Glutamatergic neuron (in vitro differentiated cells): ENCODE results near the gene ZNF79. TPM values are rescaled to one million over a fixed set of nuclear protein-coding genes. Genes with fewer than 3 reads are reported as not detected.

Experiments
- DNase-seq: peaks from one replicate; pipeline ENCODE4 v3.0.0; 2022
- H3K27ac Mint-ChIP-seq: one replicate; pipeline ENCODE4 v1.8.0; 2020; ENCODE audit warnings: mild to moderate bottlenecking, mixed read lengths, inconsistent platforms; ENCODE audit not compliant: unreplicated experiment
- H3K27me3 Mint-ChIP-seq: one replicate; pipeline ENCODE4 v1.8.0; 2020; ENCODE audit warnings: mild to moderate bottlenecking, moderate library complexity, mixed read lengths, inconsistent platforms; ENCODE audit not compliant: unreplicated experiment
- H3K36me3 Mint-ChIP-seq: one replicate; pipeline ENCODE4 v1.8.0; 2020; ENCODE audit warnings: mild to moderate bottlenecking, mixed read lengths, inconsistent platforms; ENCODE audit not compliant: unreplicated experiment
- H3K4me1 Mint-ChIP-seq: one replicate; pipeline ENCODE4 v1.8.0; 2020; ENCODE audit warnings: mild to moderate bottlenecking, low read depth, mixed read lengths, inconsistent platforms; ENCODE audit not compliant: unreplicated experiment
- H3K4me3 Mint-ChIP-seq: one replicate; pipeline ENCODE4 v1.8.0; 2020; ENCODE audit warnings: mild to moderate bottlenecking, mixed read lengths, inconsistent platforms; ENCODE audit not compliant: unreplicated experiment
- H3K9me3 Mint-ChIP-seq: one replicate; pipeline ENCODE4 v1.8.0; 2020; ENCODE audit warnings: mild to moderate bottlenecking, moderate library complexity, mixed read lengths, inconsistent platforms; ENCODE audit not compliant: unreplicated experiment
- long read RNA-seq: library from polyadenylated mRNA; unstranded; transcript quantifications from one replicate; pipeline ENCODE4 v2.0.0, GENCODE V29; 2020; ENCODE audit not compliant: unreplicated experiment
- total RNA-seq: library from RNA; stranded (reverse); fragmentation: NEBNext Ultra II Directional; extraction: Animal tissue kit (Norgen Biotek cat#: 25700); gene quantifications from one replicate; pipeline ENCODE4 v1.2.1, GENCODE V29; 2021; ENCODE audit not compliant: unreplicated experiment
- TF ChIP-seq, protein P1 (sequence below): fragments of 200-600 bp; sonication (generic); IDR thresholded peaks from one replicate; pipeline ENCODE4 v1.5.0; 2021; ENCODE audit not compliant: partially characterized antibody, unreplicated experiment

The ZNF79 gene
- total RNA-seq, result 10.0 TPM
- long read RNA-seq, partial matches to known transcripts, result 0 of 3 reads
- long read RNA-seq, other reads (novel, unspliced or antisense), result 0 of 3 reads

DNA sequence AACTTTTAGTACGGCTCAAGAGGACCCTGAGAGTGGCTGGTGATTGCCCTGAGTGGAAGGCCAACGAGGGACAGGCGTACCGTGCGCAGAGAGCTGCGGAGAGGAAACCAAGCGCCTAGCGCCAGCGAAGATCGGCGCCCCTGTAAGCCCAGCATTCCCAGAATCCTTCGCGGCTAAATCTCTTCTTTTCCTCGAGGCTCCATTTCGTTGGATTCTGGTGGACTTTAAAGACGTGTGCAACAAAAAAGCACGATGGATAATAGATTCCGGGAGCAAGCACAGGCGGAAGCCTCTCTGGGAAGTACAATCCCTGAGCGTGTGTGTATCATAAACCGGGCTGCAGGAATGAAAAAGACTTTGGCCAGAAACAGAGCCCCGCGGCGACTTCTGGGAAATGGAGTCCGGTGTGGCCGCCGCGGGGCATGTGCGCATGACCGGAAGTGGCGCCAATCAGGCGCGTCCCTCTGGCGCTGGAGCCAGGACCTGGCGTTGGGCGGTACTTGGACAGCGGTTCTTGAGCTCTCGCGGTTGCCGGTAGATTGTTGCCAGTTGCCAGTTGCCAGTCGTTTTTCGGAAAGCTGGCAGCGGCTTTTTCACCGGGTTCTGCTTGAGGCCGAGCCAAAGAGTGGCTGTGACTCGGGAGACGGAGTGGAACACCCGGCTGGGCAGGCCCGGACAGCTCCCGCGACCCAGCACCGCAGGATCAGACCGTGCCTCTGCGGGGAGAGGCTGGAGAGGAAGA lies at the start of gene ZNF79:
TSS of gene ZNF79 (plus strand) at position 449 of the 742 bp plus-strand sequence. CDS start 406 bp downstream, outside the sequence.
- peak within 1 kb of the TSS; percentile 99 for H3K27ac Mint-ChIP-seq
- H3K4me3 Mint-ChIP-seq, result peak within 1 kb of the TSS; percentile 98
- peaks cover 13% of the 10 kb centered on the region for H3K4me1 Mint-ChIP-seq
- H3K36me3 Mint-ChIP-seq, result no peaks in the 10 kb centered on the region
- DNase-seq, result peak; percentile 95
- no peaks in the 10 kb centered on the region for H3K27me3 Mint-ChIP-seq
- H3K9me3 Mint-ChIP-seq, result peaks cover 6% of the 10 kb centered on the region
- TF ChIP-seq, protein P1, sequence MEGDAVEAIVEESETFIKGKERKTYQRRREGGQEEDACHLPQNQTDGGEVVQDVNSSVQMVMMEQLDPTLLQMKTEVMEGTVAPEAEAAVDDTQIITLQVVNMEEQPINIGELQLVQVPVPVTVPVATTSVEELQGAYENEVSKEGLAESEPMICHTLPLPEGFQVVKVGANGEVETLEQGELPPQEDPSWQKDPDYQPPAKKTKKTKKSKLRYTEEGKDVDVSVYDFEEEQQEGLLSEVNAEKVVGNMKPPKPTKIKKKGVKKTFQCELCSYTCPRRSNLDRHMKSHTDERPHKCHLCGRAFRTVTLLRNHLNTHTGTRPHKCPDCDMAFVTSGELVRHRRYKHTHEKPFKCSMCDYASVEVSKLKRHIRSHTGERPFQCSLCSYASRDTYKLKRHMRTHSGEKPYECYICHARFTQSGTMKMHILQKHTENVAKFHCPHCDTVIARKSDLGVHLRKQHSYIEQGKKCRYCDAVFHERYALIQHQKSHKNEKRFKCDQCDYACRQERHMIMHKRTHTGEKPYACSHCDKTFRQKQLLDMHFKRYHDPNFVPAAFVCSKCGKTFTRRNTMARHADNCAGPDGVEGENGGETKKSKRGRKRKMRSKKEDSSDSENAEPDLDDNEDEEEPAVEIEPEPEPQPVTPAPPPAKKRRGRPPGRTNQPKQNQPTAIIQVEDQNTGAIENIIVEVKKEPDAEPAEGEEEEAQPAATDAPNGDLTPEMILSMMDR, result no peak

DNA sequence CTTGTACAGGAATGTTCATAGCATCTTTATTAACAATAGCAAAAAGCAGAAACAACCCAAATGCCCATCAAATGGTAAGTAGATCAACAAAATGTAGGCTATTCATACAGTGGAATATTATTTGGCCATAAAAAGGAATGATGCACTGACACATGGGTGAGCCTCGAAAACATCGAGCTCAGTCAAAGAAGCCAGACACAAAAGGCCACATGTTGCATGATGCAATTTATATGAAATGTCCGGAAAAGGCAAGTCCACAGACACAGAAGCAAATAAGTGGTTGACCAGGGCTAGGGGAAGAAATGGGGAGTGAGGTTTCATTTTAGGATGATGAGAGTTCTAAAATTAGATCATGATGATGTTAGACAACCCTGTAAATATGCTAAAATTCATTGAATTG lies 43.7 kb upstream of the ZNF79 start:
- TF ChIP-seq, protein P1, result no peak
- no peak overlapping the region for H3K27ac Mint-ChIP-seq
- no peak overlapping the region for H3K4me3 Mint-ChIP-seq
- H3K9me3 Mint-ChIP-seq, result no peaks in the 10 kb centered on the region
- DNase-seq, result no peak
- H3K36me3 Mint-ChIP-seq, result no peaks in the 10 kb centered on the region
- H3K4me1 Mint-ChIP-seq, result peaks cover 4% of the 10 kb centered on the region
- peaks cover 2% of the 10 kb centered on the region for H3K27me3 Mint-ChIP-seq

DNA sequence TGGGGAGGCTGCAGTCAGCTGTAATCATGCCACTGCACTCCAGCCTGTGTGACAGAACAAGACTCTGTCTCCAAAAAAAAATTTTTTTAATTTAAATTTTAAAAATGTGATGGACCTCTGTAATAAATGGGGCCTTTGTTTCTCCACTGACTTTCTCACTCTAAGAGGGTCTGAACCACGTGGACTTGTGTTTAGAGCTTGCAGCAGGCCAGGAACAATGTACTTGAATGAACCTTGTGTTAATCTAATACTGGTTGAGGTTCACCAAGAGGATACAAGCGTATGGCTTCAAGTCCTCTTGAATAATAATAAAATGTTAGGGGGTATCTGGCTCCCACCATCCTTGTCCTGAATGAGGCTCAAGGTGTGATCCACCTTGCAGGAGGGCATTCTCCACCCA lies 41.6 kb upstream of the ZNF79 start:
- no peak overlapping the region for H3K27ac Mint-ChIP-seq
- H3K4me1 Mint-ChIP-seq, result peaks cover 6% of the 10 kb centered on the region
- no peaks in the 10 kb centered on the region for H3K36me3 Mint-ChIP-seq
- TF ChIP-seq, protein P1, result no peak
- DNase-seq, result no peak
- H3K4me3 Mint-ChIP-seq, result no peak overlapping the region
- no peaks in the 10 kb centered on the region for H3K9me3 Mint-ChIP-seq
- peaks cover 2% of the 10 kb centered on the region for H3K27me3 Mint-ChIP-seq

DNA sequence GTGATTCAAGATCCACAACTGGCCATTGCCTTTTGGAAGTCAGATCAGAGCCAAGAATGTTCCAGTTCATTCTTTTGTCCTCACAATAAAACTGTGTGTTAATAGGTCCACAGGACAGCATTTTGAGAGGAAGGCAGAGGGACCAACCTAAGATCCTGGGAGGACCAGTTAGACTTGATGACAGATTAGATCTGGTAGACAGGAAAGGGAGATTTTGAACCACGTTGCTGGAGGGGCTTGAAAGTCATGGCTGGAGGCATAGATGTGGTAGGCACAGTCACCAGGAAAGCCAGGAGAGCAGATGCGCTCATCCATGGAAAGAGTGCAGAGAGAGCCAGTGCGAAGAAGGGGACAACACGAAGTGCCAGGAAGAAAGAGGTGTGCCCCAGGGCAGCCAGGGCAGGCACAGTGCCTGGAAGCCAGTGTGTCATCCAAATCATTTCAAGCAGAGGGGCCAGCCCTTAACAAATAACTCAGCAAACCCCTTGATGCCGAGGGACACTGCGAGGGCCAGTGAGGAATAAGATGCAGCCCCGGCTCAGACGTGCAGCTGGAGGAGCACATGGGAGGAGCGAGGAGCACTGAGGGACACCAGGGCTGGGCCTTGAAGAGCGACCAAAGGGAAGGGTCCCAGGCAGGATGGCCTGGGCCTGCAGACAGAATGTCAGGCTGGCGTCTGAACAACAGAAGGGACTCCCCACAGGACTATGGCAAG lies 40.0 kb upstream of the ZNF79 start:
- no peak overlapping the region for H3K27ac Mint-ChIP-seq
- TF ChIP-seq, protein P1, result no peak
- no peaks in the 10 kb centered on the region for H3K9me3 Mint-ChIP-seq
- H3K36me3 Mint-ChIP-seq, result no peaks in the 10 kb centered on the region
- no peak for DNase-seq
- peaks cover 2% of the 10 kb centered on the region for H3K27me3 Mint-ChIP-seq
- H3K4me3 Mint-ChIP-seq, result no peak overlapping the region
- H3K4me1 Mint-ChIP-seq, result peaks cover 10% of the 10 kb centered on the region

DNA sequence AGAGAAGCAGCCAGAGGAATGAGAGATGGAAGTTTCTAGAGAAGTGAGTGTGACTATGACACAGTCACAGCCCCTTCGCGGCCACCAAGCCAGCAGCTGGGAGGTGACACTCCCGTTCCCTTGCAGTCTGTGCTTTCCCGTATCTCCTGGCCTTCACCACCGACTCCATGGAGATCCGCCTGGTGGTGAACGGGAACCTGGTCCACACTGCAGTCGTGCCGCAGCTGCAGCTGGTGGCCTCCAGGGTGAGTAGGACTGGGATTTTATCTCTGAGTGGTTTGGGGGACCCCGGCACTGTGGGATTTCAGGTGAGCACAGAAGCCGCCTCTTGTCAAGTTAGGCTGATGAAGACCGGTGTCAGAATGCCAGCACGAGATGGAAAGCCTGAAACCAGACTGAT lies 39.3 kb upstream of the ZNF79 start:
- no peak for DNase-seq
- H3K36me3 Mint-ChIP-seq, result no peaks in the 10 kb centered on the region

More for the DNA sequence above, 39.3 kb upstream of the ZNF79 start:
- Mint-ChIP-seq H3K4me3 (no peak overlapping the region), H3K4me1 (peaks cover 10% of the 10 kb centered on the region), H3K27me3 (peaks cover 2% of the 10 kb centered on the region), H3K27ac (no peak overlapping the region), H3K9me3 (no peaks in the 10 kb centered on the region)
- TF ChIP-seq, protein P1, result no peak
